Upper lobe of left lung (tissue), 4 donors: Measurements from ENCODE around the gene MRPL17.

ENCODE experiments used
- EP300 ChIP-seq, 4 donors: sonication (generic); formaldehyde crosslinking; IDR thresholded peaks; one replicate each; pipeline ENCODE4 v1.5.1; 2017; ENCODE audit warnings: antibody characterized with exemption in 4 of 4, control low read depth in 2 of 4
- POLR2A ChIP-seq, 4 donors: fragments of 450-650 bp; IDR thresholded peaks; one replicate each; pipeline ENCODE4 v1.5.1; 2016 to 2017; ENCODE audit warnings: antibody characterized with exemption in 4 of 4, mild to moderate bottlenecking in 2 of 4
- POLR2AphosphoS5 ChIP-seq, 2 donors: sonication (generic); formaldehyde crosslinking; IDR thresholded peaks; one replicate each; pipeline ENCODE4 v1.5.1; 2017; ENCODE audit warnings: antibody characterized with exemption in 2 of 2
- TF ChIP-seq, protein P1 (sequence below), 6 experiments: fragments of 450-650 bp in 4 of 6; fragments of 200-600 bp in 2 of 6; sonication (generic) in 2 of 6; IDR thresholded peaks; one replicate each; pipeline ENCODE4 v1.5.1; 2016 to 2019; ENCODE audit warnings: antibody characterized with exemption in 6 of 6

DNA sequence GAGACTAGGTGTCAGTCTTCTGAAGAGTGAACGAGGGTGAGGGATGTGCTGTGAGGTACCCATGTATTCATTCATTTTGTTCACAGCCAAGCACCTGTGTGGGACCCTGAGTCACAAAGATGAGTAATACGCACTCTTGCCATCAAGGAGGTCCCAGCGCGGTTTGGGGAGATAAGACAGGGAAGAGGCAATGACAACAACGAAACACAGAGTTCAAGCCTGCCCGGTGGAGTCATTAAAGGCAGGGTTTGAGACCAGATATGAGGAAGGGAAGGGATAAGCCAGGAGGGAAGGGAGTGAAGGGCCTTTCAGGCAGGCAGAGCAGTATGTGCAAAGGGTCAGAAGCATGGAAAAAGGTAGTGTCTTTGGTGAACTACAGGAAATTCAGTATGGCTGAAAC, 32.2 kb downstream of the MRPL17 start:
- TF ChIP-seq, protein P1, sequence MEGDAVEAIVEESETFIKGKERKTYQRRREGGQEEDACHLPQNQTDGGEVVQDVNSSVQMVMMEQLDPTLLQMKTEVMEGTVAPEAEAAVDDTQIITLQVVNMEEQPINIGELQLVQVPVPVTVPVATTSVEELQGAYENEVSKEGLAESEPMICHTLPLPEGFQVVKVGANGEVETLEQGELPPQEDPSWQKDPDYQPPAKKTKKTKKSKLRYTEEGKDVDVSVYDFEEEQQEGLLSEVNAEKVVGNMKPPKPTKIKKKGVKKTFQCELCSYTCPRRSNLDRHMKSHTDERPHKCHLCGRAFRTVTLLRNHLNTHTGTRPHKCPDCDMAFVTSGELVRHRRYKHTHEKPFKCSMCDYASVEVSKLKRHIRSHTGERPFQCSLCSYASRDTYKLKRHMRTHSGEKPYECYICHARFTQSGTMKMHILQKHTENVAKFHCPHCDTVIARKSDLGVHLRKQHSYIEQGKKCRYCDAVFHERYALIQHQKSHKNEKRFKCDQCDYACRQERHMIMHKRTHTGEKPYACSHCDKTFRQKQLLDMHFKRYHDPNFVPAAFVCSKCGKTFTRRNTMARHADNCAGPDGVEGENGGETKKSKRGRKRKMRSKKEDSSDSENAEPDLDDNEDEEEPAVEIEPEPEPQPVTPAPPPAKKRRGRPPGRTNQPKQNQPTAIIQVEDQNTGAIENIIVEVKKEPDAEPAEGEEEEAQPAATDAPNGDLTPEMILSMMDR (IDR thresholded peaks at IDR 0.05), result no peak
- TF ChIP-seq POLR2AphosphoS5 (IDR thresholded peaks at IDR 0.05), result no peak
- TF ChIP-seq POLR2A (IDR thresholded peaks at IDR 0.05), result no peak
- TF ChIP-seq EP300 (IDR thresholded peaks at IDR 0.05), result no peak
